Measurements from ENCODE around the gene TMEM115. TPM values are rescaled to one million over a fixed set of nuclear protein-coding genes. Genes with fewer than 3 reads are reported as not detected.

The TMEM115 gene
- total and polyA plus RNA-seq, 2 donors (not counting 3 experiments of a cell fraction or from before 2014, with no cell fraction given) = 44.7 to 65.5 TPM

GRCh38 chr3:50406487-50406886 lies 47.2 kb upstream of the TMEM115 start:
- Histone ChIP-seq H3K79me2 (ENCODE audit: control insufficient read depth, insufficient read depth, low read length) (no peaks in the 10 kb centered on the region), H3K36me3 (ENCODE audit: control insufficient read depth in 2 of 2, extremely low read depth in 1 of 2, insufficient read depth in 2 of 2, low read length in 2 of 2) (no peaks in the 10 kb centered on the region), H3K27ac (ENCODE audit: insufficient read depth, low read depth, low read length) (no peak overlapping the region), H3K9me1 (replicated peaks; ENCODE audit: control insufficient read depth, extremely low read depth, insufficient read depth, low read length) (no peaks in the 10 kb centered on the region), H3K4me2 (ENCODE audit: insufficient read depth, low read length) (no peak overlapping the region), H4K20me1 (replicated peaks; ENCODE audit: control insufficient read depth, extremely low read depth, insufficient read depth, low read length) (no peaks in the 10 kb centered on the region), H3K9me3 (replicated peaks; ENCODE audit: control insufficient read depth, insufficient read depth, low read length) (no peaks in the 10 kb centered on the region), H3K4me3 (replicated peaks in 1 of 3; ENCODE audit: insufficient read depth in 1 of 3, low read depth in 1 of 3, low read length in 3 of 3) (no peak overlapping the region), H3K27me3 (ENCODE audit: control insufficient read depth in 2 of 2, insufficient read depth in 2 of 2, low read length in 2 of 2) (no peaks in the 10 kb centered on the region), H3K9ac (replicated peaks; ENCODE audit: extremely low read depth, insufficient read depth, low read length) (no peak overlapping the region), H3K4me1 (ENCODE audit: control insufficient read depth, extremely low read depth, insufficient read depth, low read length) (no peaks in the 10 kb centered on the region), H2AFZ (ENCODE audit: low read depth, low read length) (no peak overlapping the region)
- intact Hi-C loops (cut with micrococcal nuclease) = no loop called here
- ChIA-PET CTCF (no interaction called here), POLR2A (no interaction called here)
- DNase-seq (ENCODE audit: low read depth, low spot score) (no peak), FAIRE-seq (no peak)
- BruUV-seq (replicated peaks) = no TSS peak
- dilution Hi-C loops (cut with MboI; ENCODE audit: extremely low pct_ligation_motif_present, low sequenced_read_pairs) = no loop called here
- no peak for TF ChIP-seq MYC (IDR thresholded peaks at IDR 0.05; ENCODE audit: low read depth, low read length)

- H3K4me3 ChIP-seq (replicated peaks in 1 of 3; ENCODE audit: insufficient read depth in 1 of 3, low read depth in 1 of 3, low read length in 3 of 3) = no peak overlapping the region
- intact Hi-C loops (cut with micrococcal nuclease) = no loop called here
Observed at GRCh38 chr3:50405249-50405648, 45.9 kb upstream of the TMEM115 start.

More at GRCh38 chr3:50405249-50405648, 45.9 kb upstream of the TMEM115 start:
- H3K4me1 ChIP-seq (ENCODE audit: control insufficient read depth, extremely low read depth, insufficient read depth, low read length) = no peaks in the 10 kb centered on the region
- no peaks in the 10 kb centered on the region for H3K36me3 ChIP-seq (ENCODE audit: control insufficient read depth in 2 of 2, extremely low read depth in 1 of 2, insufficient read depth in 2 of 2, low read length in 2 of 2)
- H3K9ac ChIP-seq (replicated peaks; ENCODE audit: extremely low read depth, insufficient read depth, low read length) = no peak overlapping the region
- FAIRE-seq (no peak), DNase-seq (ENCODE audit: low read depth, low spot score) (no peak)
- ChIA-PET CTCF (no interaction called here), POLR2A (no interaction called here)
- dilution Hi-C loops (cut with MboI; ENCODE audit: extremely low pct_ligation_motif_present, low sequenced_read_pairs) = no loop called here
- H3K27ac ChIP-seq (ENCODE audit: insufficient read depth, low read depth, low read length) = no peak overlapping the region
- H3K9me3 ChIP-seq (replicated peaks; ENCODE audit: control insufficient read depth, insufficient read depth, low read length) = no peaks in the 10 kb centered on the region
- no peaks in the 10 kb centered on the region for H4K20me1 ChIP-seq (replicated peaks; ENCODE audit: control insufficient read depth, extremely low read depth, insufficient read depth, low read length)
- no peak for TF ChIP-seq MYC (IDR thresholded peaks at IDR 0.05; ENCODE audit: low read depth, low read length)
- no peak for TF ChIP-seq CTCF (IDR thresholded peaks at IDR 0.05; ENCODE audit: extremely low read depth in 1 of 2, insufficient read depth in 1 of 2, low read depth in 1 of 2, low read length in 2 of 2)
- TF ChIP-seq GATA2 (IDR thresholded peaks at IDR 0.05; ENCODE audit: insufficient read depth, insufficient read length, low read depth, low read length) = no peak
- no peak for TF ChIP-seq JUN (IDR thresholded peaks at IDR 0.05; ENCODE audit: borderline replicate concordance, insufficient read depth, insufficient read length, low read depth)
- TF ChIP-seq POLR2A (IDR thresholded peaks at IDR 0.05; ENCODE audit: low read depth, low read length) = no peak
- no peak for TF ChIP-seq EZH2 (IDR thresholded peaks at IDR 0.05; ENCODE audit: borderline replicate concordance, low read depth, low read length, severe bottlenecking)
- TF ChIP-seq POLR2AphosphoS5 (IDR thresholded peaks at IDR 0.05; ENCODE audit: insufficient read depth, low read depth, low read length) = no peak
- TF ChIP-seq FOS (IDR thresholded peaks at IDR 0.05; ENCODE audit: borderline replicate concordance, insufficient read depth, low read length) = no peak
- no peak for TF ChIP-seq MAX (IDR thresholded peaks at IDR 0.05; ENCODE audit: insufficient read depth, insufficient read length)
- no TSS peak for BruUV-seq (replicated peaks)
- no peak overlapping the region for H2AFZ ChIP-seq (ENCODE audit: low read depth, low read length)
- no peak overlapping the region for H3K4me2 ChIP-seq (ENCODE audit: insufficient read depth, low read length)
- no peaks in the 10 kb centered on the region for H3K9me1 ChIP-seq (replicated peaks; ENCODE audit: control insufficient read depth, extremely low read depth, insufficient read depth, low read length)
- H3K27me3 ChIP-seq (ENCODE audit: control insufficient read depth in 2 of 2, insufficient read depth in 2 of 2, low read length in 2 of 2) = no peaks in the 10 kb centered on the region
- H3K79me2 ChIP-seq (ENCODE audit: control insufficient read depth, insufficient read depth, low read length) = no peaks in the 10 kb centered on the region
